ENCODE data around the gene COA3. TPM values are rescaled to one million over a fixed set of nuclear protein-coding genes. Genes with fewer than 3 reads are reported as not detected.

The COA3 gene
- total and polyA plus RNA-seq, 4 donors: 55.7 to 142 (median 76.7) TPM

DNA sequence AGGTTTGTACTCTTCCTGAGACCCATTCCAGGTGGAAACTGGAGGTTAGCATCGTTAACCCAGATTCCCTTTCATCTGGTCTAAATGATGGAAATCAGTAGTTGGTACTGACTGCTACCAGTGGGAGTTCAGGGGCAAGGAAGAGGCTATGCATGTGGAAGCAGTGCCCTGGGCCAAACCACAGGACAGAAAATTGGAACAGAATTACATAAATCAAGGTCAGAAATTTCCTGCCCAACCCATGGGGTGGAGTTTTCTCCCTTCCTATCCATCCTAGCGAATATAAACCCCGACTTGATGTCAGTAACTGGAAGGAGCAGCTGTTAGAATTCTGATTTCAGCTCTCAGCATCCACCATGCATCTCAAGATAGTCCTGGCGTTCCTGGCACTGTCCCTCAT lies 45.8 kb upstream of the COA3 start, which contains the start of gene AOC2:
Gene AOC2 (plus strand): TSS at position 310 of the 400 bp plus-strand sequence. CDS start 47 bp downstream, at position 357.
- Histone ChIP-seq H3K4me3 (no peak within 1 kb of the TSS), H3K9me3 (ENCODE audit: control insufficient read depth in 4 of 4, insufficient read depth in 3 of 4, low read length in 3 of 4) (no peaks in the 10 kb centered on the region), H3K9ac (ENCODE audit: insufficient read depth in 1 of 2, low read length in 2 of 2) (no peak within 1 kb of the TSS), H3K36me3 (ENCODE audit: control insufficient read depth in 4 of 4, insufficient read depth in 4 of 4, low read length in 4 of 4) (peaks cover 24 to 37% (median 28%) of the 10 kb centered on the region in 4 donors), H3K27ac (ENCODE audit: low read depth in 1 of 2, low read length in 1 of 2) (peak within 1 kb of the TSS in 1 of 2 donors; percentile 67), H3K27me3 (ENCODE audit: control insufficient read depth in 3 of 3, insufficient read depth in 3 of 3, low read length in 2 of 3) (no peaks in the 10 kb centered on the region), H3K4me1 (ENCODE audit: control insufficient read depth in 5 of 5, insufficient read depth in 5 of 5, low read length in 5 of 5) (peaks cover 0 to 4% (median 2%) of the 10 kb centered on the region in 5 donors)
- whole genome bisulfite sequencing, 2 donors: 53 to 61% methylated on average over 4 of the region's 4 CpGs
- no peak for TF ChIP-seq CTCF (IDR thresholded peaks at IDR 0.05; ENCODE audit: control extremely low read depth, extremely low read depth)
- no peak for DNase-seq
- ATAC-seq (ENCODE audit: insufficient read depth, low FRiP score): no peak

DNA sequence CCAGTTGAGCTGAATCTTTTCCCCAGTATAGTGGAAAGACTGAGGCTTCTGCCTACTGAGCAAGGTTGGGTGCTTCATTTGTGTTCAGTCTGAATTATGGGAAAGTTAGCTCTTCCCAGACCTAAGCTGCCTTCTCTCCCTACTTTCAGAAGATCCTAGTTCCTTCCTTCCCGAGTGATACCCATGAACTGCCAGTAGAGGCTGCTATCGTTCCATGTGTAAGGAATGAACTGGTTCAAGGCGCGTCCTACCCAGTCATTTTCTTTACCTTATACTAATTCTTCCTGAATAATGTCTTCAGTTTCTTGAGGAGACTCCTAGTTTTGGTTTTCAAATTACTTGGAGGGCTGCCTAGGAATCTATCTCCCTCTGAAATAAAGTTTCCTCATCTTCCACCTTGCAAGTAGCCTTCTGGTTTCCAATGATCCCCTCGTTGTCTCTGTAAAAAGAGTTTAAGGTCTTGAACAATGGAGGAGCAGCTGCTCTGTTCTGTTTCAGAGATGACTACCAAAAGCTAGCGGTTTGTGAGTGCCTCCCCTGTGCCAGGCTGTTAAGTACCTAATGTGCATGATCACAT lies 44.9 kb upstream of the COA3 start:
- Histone ChIP-seq H3K36me3 (ENCODE audit: control insufficient read depth in 4 of 4, insufficient read depth in 4 of 4, low read length in 4 of 4) (peaks cover 30 to 41% (median 36%) of the 10 kb centered on the region in 4 donors), H3K9me3 (ENCODE audit: control insufficient read depth in 4 of 4, insufficient read depth in 3 of 4, low read length in 3 of 4) (no peaks in the 10 kb centered on the region), H3K4me1 (ENCODE audit: control insufficient read depth in 5 of 5, insufficient read depth in 5 of 5, low read length in 5 of 5) (peaks cover 0 to 4% (median 0%) of the 10 kb centered on the region in 5 donors), H3K27ac (ENCODE audit: low read depth in 1 of 2, low read length in 1 of 2) (peak overlapping the region in 1 of 2 donors; percentile 26), H3K9ac (ENCODE audit: insufficient read depth in 1 of 2, low read length in 2 of 2) (no peak overlapping the region), H3K27me3 (ENCODE audit: control insufficient read depth in 3 of 3, insufficient read depth in 3 of 3, low read length in 2 of 3) (no peaks in the 10 kb centered on the region), H3K4me3 (no peak overlapping the region)
- peak; percentile 93 for TF ChIP-seq CTCF (IDR thresholded peaks at IDR 0.05; ENCODE audit: control extremely low read depth, extremely low read depth)
- peak; percentile 81 for ATAC-seq (ENCODE audit: insufficient read depth, low FRiP score)
- WGBS, 2 donors: 36 to 43% methylated on average over 6 of the region's 6 CpGs
- DNase-seq: peak; percentile 63 to 87 (median 85)

GRCh38 chr17:42841975-42842685 lies 43.6 kb upstream of the COA3 start:
- H3K9me3 ChIP-seq (ENCODE audit: control insufficient read depth in 4 of 4, insufficient read depth in 3 of 4, low read length in 3 of 4): no peaks in the 10 kb centered on the region
- H3K4me3 ChIP-seq: no peak overlapping the region
- no peak overlapping the region for H3K27ac ChIP-seq (ENCODE audit: low read depth in 1 of 2, low read length in 1 of 2)
- no peak for TF ChIP-seq CTCF (IDR thresholded peaks at IDR 0.05; ENCODE audit: control extremely low read depth, extremely low read depth)
- H3K27me3 ChIP-seq (ENCODE audit: control insufficient read depth in 3 of 3, insufficient read depth in 3 of 3, low read length in 2 of 3): no peaks in the 10 kb centered on the region
- no peak overlapping the region for H3K9ac ChIP-seq (ENCODE audit: insufficient read depth in 1 of 2, low read length in 2 of 2)
- 75 to 78% methylated on average over 11 of the region's 11 CpGs for WGBS, 2 donors
- DNase-seq (no peak), ATAC-seq (ENCODE audit: insufficient read depth, low FRiP score) (no peak)
- peaks cover 0 to 4% (median 0%) of the 10 kb centered on the region in 5 donors for H3K4me1 ChIP-seq (ENCODE audit: control insufficient read depth in 5 of 5, insufficient read depth in 5 of 5, low read length in 5 of 5)
- peaks cover 39 to 47% (median 43%) of the 10 kb centered on the region in 4 donors for H3K36me3 ChIP-seq (ENCODE audit: control insufficient read depth in 4 of 4, insufficient read depth in 4 of 4, low read length in 4 of 4)
